Measurements from ENCODE around the gene LSS.

- TF ChIP-seq CTCF (conservative IDR thresholded peaks at IDR 0.05; ENCODE audit: low read depth, low read length), result no peak
- no peak for TF ChIP-seq EZH2 (IDR thresholded peaks at IDR 0.05; ENCODE audit: low read length, unreplicated experiment)
Observed at GRCh38 chr21:46202592-46203202, 25.9 kb downstream of the LSS start.
